ENCODE data around the gene SLC27A6. TPM values are rescaled to one million over a fixed set of nuclear protein-coding genes. Genes with fewer than 3 reads are reported as not detected.

SLC27A6 gene
- total and polyA plus RNA-seq, 2 experiments from 2014 or later = 0.32 TPM; not detected in 1

DNA sequence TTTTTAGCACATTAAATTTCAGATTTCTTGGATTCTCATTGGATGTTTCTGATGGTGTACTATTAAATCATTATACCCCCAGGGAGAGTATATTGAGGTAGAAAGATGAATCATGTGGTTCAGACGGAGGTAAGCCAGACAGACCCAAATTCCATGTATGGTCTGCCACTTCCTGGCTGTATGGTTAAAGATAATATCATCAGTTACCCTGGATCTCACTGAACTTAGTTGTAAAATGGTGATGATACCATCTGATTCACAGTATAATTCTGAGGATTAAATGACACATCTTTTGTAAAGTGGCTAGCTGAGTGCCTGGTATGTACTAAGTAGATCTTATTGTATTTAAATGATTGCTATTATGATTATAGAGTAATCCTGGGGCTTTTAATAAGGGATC lies 9.3 kb downstream of the SLC27A6 start:
- Histone ChIP-seq H3K27ac (no peak overlapping the region), H2AFZ (no peak overlapping the region), H3K9ac (no peak overlapping the region), H3F3A (ENCODE audit: insufficient read depth) (no peaks in the 10 kb centered on the region), H3K27me3 (replicated peaks; ENCODE audit: insufficient read depth) (no peaks in the 10 kb centered on the region), H3K4me1 (ENCODE audit: insufficient read depth) (no peaks in the 10 kb centered on the region), H3K36me3 (ENCODE audit: low read depth) (no peaks in the 10 kb centered on the region), H4K20me1 (ENCODE audit: insufficient read depth) (no peaks in the 10 kb centered on the region), H3K79me2 (ENCODE audit: insufficient read depth) (no peaks in the 10 kb centered on the region), H3K9me2 (ENCODE audit: insufficient read depth) (no peaks in the 10 kb centered on the region), H3K9me3 (ENCODE audit: low read depth) (no peaks in the 10 kb centered on the region), H3K4me3 (no peak overlapping the region), H3K4me2 (ENCODE audit: unreplicated experiment) (no peak overlapping the region)
- in situ Hi-C loops (cut with MboI) = no loop called here
- 0 to 9% methylated on average over 1 of the region's 1 CpG for WGBS, 2 experiments (ENCODE audit: low coverage in 1 of 2, low lambda C conversion rate in 2 of 2, missing lambda C conversion rate in 2 of 2)
- TF ChIP-seq EZH2phosphoT487 (IDR thresholded peaks at IDR 0.05; ENCODE audit: insufficient read depth, low read depth) = no peak
- TF ChIP-seq EZH2 (IDR thresholded peaks at IDR 0.05; ENCODE audit: insufficient read depth, poor library complexity, severe bottlenecking) = no peak
- DNase-seq = no peak

DNA sequence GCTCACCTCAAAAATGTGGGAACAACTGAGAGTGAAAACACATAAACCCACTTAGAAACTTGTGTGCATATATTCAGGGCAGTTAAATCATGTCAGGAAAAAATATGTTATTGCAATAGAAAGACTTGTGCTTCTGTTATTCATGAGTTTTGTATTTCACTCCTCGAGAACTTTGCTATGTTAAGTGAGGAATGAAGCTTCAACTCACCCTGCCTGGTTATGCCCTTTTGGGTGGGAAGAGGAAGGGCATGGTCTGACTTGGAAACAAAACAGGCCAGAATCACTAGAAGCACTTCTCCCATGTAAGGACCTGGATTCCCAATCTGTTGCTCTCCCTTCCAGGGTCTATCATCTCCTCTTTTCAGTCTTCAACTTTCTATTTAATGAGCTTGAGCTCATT lies 14.5 kb downstream of the SLC27A6 start:
- no peak overlapping the region for H3K27ac ChIP-seq
- DNase-seq = no peak
- in situ Hi-C loops (cut with MboI) = no loop called here

DNA sequence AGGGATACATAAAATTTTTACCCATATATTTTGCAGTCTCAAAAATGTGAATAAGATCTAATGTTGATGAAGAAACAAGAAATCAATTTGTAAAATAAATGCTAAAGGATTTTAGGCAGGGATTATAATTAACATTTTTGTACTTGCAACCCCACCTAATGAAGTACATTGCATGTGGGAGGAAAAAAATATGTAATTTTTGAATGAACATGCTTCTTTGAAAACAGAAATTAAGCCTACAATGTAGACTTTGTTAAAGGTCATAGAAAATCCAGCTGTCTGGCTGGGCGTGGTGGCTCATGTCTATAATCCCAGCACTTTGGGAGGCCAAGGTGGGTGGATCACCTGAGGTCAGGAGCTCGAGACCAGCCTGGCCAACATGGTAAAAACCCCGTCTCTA lies 15.6 kb downstream of the SLC27A6 start:
- H3F3A ChIP-seq (ENCODE audit: insufficient read depth) = no peaks in the 10 kb centered on the region
- no peaks in the 10 kb centered on the region for H3K9me2 ChIP-seq (ENCODE audit: insufficient read depth)
- WGBS, 2 experiments (ENCODE audit: low coverage in 1 of 2, low lambda C conversion rate in 2 of 2, missing lambda C conversion rate in 2 of 2) = 6 to 7% methylated on average over 3 of the region's 3 CpGs
- no peak overlapping the region for H3K4me3 ChIP-seq
- no peaks in the 10 kb centered on the region for H3K9me3 ChIP-seq (ENCODE audit: low read depth)
- no peaks in the 10 kb centered on the region for H3K27me3 ChIP-seq (replicated peaks; ENCODE audit: insufficient read depth)
- H3K36me3 ChIP-seq (ENCODE audit: low read depth) = no peaks in the 10 kb centered on the region
- H4K20me1 ChIP-seq (ENCODE audit: insufficient read depth) = no peaks in the 10 kb centered on the region
- H3K9ac ChIP-seq = no peak overlapping the region
- no peak for TF ChIP-seq EZH2 (IDR thresholded peaks at IDR 0.05; ENCODE audit: insufficient read depth, poor library complexity, severe bottlenecking)
- no peak for TF ChIP-seq EZH2phosphoT487 (IDR thresholded peaks at IDR 0.05; ENCODE audit: insufficient read depth, low read depth)
- no peaks in the 10 kb centered on the region for H3K4me1 ChIP-seq (ENCODE audit: insufficient read depth)
- H3K4me2 ChIP-seq (ENCODE audit: unreplicated experiment) = no peak overlapping the region
- no peak overlapping the region for H3K27ac ChIP-seq
- no peak overlapping the region for H2AFZ ChIP-seq
- DNase-seq = no peak
- in situ Hi-C loops (cut with MboI) = no loop called here
- H3K79me2 ChIP-seq (ENCODE audit: insufficient read depth) = no peaks in the 10 kb centered on the region

More for the DNA sequence above, 14.5 kb downstream of the SLC27A6 start:
- Histone ChIP-seq H3K27me3 (replicated peaks; ENCODE audit: insufficient read depth) (no peaks in the 10 kb centered on the region), H2AFZ (no peak overlapping the region), H3K79me2 (ENCODE audit: insufficient read depth) (no peaks in the 10 kb centered on the region), H3K4me2 (ENCODE audit: unreplicated experiment) (no peak overlapping the region), H3F3A (ENCODE audit: insufficient read depth) (no peaks in the 10 kb centered on the region), H3K9me2 (ENCODE audit: insufficient read depth) (no peaks in the 10 kb centered on the region), H3K9ac (no peak overlapping the region), H3K36me3 (ENCODE audit: low read depth) (no peaks in the 10 kb centered on the region), H3K4me1 (ENCODE audit: insufficient read depth) (no peaks in the 10 kb centered on the region), H3K4me3 (no peak overlapping the region), H3K9me3 (ENCODE audit: low read depth) (no peaks in the 10 kb centered on the region), H4K20me1 (ENCODE audit: insufficient read depth) (no peaks in the 10 kb centered on the region)
- 0 to 3% methylated on average over 1 of the region's 1 CpG for WGBS, 2 experiments (ENCODE audit: low coverage in 1 of 2, low lambda C conversion rate in 2 of 2, missing lambda C conversion rate in 2 of 2)
- TF ChIP-seq EZH2 (IDR thresholded peaks at IDR 0.05; ENCODE audit: insufficient read depth, poor library complexity, severe bottlenecking) = no peak
- TF ChIP-seq EZH2phosphoT487 (IDR thresholded peaks at IDR 0.05; ENCODE audit: insufficient read depth, low read depth) = no peak

DNA sequence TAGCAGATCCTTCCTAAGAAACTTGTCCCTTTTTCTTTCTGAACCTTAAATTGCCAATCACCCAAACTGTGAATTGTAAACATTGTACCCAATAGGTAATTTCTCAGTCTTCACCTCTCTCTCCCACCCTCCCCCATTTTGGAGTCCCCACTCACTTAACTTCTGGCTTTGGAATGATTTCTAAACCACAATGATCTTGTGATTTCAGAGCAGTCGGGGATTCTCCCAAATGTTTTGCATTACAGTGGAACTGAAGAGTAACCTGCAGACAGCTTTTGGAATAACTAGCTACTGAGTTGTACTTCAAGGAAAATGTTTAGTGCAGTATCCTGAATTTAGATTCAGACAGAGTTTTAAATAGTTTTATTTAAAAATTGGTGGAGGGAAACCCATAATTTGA lies 19.2 kb downstream of the SLC27A6 start:
- no peaks in the 10 kb centered on the region for H3K9me2 ChIP-seq (ENCODE audit: insufficient read depth)
- H3K4me3 ChIP-seq = no peak overlapping the region
- H2AFZ ChIP-seq = no peak overlapping the region
- H3K79me2 ChIP-seq (ENCODE audit: insufficient read depth) = no peaks in the 10 kb centered on the region
- no peak overlapping the region for H3K9ac ChIP-seq
- H3K4me2 ChIP-seq (ENCODE audit: unreplicated experiment) = no peak overlapping the region
- no peaks in the 10 kb centered on the region for H3K4me1 ChIP-seq (ENCODE audit: insufficient read depth)
- in situ Hi-C loops (cut with MboI) = no loop called here
- DNase-seq = no peak
- H3K27me3 ChIP-seq (replicated peaks; ENCODE audit: insufficient read depth) = no peaks in the 10 kb centered on the region
- TF ChIP-seq EZH2phosphoT487 (IDR thresholded peaks at IDR 0.05; ENCODE audit: insufficient read depth, low read depth) = no peak
- TF ChIP-seq EZH2 (IDR thresholded peaks at IDR 0.05; ENCODE audit: insufficient read depth, poor library complexity, severe bottlenecking) = no peak
- H3K9me3 ChIP-seq (ENCODE audit: low read depth) = no peaks in the 10 kb centered on the region
- no peak overlapping the region for H3K27ac ChIP-seq
- H3K36me3 ChIP-seq (ENCODE audit: low read depth) = no peaks in the 10 kb centered on the region
- H4K20me1 ChIP-seq (ENCODE audit: insufficient read depth) = no peaks in the 10 kb centered on the region
- H3F3A ChIP-seq (ENCODE audit: insufficient read depth) = no peaks in the 10 kb centered on the region
- WGBS, 2 experiments (ENCODE audit: low coverage in 1 of 2, low lambda C conversion rate in 2 of 2, missing lambda C conversion rate in 2 of 2) = 0% methylated on average over 1 of the region's 1 CpG

DNA sequence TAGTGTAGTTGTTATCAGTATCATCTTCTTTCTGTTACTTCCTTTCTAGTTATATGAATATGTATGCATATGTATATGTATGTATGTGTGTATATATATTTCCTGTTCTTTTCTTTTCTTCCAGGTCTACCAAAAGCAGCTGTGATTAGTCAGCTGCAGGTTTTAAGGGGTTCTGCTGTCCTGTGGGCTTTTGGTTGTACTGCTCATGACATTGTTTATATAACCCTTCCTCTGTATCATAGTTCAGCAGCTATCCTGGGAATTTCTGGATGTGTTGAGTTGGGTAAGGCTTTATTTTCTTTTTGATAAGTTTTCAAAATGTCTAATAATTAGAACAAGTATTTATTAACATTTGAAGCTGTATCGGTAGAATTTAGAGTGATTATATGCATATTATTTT lies 23.2 kb downstream of the SLC27A6 start:
- Histone ChIP-seq H3K36me3 (ENCODE audit: low read depth) (no peaks in the 10 kb centered on the region), H3K9ac (no peak overlapping the region), H3K4me1 (ENCODE audit: insufficient read depth) (no peaks in the 10 kb centered on the region), H3K27me3 (replicated peaks; ENCODE audit: insufficient read depth) (no peaks in the 10 kb centered on the region), H2AFZ (no peak overlapping the region), H3K4me3 (no peak overlapping the region), H3K79me2 (ENCODE audit: insufficient read depth) (no peaks in the 10 kb centered on the region), H3K27ac (no peak overlapping the region), H3K4me2 (ENCODE audit: unreplicated experiment) (no peak overlapping the region), H4K20me1 (ENCODE audit: insufficient read depth) (no peaks in the 10 kb centered on the region), H3K9me2 (ENCODE audit: insufficient read depth) (no peaks in the 10 kb centered on the region), H3K9me3 (ENCODE audit: low read depth) (no peaks in the 10 kb centered on the region), H3F3A (ENCODE audit: insufficient read depth) (no peaks in the 10 kb centered on the region)
- in situ Hi-C loops (cut with MboI) = no loop called here
- no peak for TF ChIP-seq EZH2 (IDR thresholded peaks at IDR 0.05; ENCODE audit: insufficient read depth, poor library complexity, severe bottlenecking)
- no peak for TF ChIP-seq EZH2phosphoT487 (IDR thresholded peaks at IDR 0.05; ENCODE audit: insufficient read depth, low read depth)
- DNase-seq = no peak
- WGBS, 2 experiments (ENCODE audit: low coverage in 1 of 2, low lambda C conversion rate in 2 of 2, missing lambda C conversion rate in 2 of 2) = 77 to 83% methylated on average over 1 of the region's 1 CpG

Measured in GM23248 (cell line).